ENCODE results near the gene SAA2.
"Not testable (repeated sequence)": the region's sequence is repeated elsewhere in the genome, so short reads cannot be mapped to it uniquely, and the experiment has no call there.

The SAA2 gene

DNA sequence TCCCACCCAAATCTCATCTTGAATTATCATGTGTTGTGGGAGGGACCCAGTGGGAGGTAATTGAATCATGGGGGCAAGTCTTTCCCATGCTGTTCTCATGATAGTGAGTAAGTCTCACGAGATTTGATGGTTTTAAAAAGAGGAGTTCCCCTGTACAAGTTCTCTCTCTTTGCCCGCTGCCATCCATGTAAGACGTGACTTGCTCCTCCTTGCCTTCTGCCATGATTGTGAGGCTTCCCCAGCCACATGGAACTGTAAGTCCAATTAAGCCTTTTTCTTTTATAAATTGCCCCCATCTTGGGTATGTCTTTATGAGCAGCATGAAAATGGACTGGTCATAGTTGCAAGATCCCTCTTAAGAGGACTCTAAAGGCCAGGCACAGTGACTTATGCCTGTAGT, 50.7 kb downstream of the SAA2 start:
- not testable (repeated sequence) for DNase-seq (ENCODE audit: low read depth in 1 of 2, low spot score in 1 of 2)

- DNase-seq (ENCODE audit: low read depth in 1 of 2, low spot score in 1 of 2): no peak
These were observed 51.9 kb downstream of the SAA2 start for GRCh38 chr11:18196532-18196931.

All from activated T-helper 1 cell treated with anti-CD3 and anti-CD28 coated beads, Interleukin-2, amount 50 U/mL, for 16 hours (primary cell).